HG03432 (cell line): Measurements from ENCODE around the gene FOXC1.

Experiments
- ATAC-seq: cut with Tn5 transposase; IDR thresholded peaks from one replicate; pipeline ENCODE4 v1.9.1; 2021; ENCODE audit warnings: mild to moderate bottlenecking, moderate library complexity; ENCODE audit not compliant: unreplicated experiment

Gene FOXC1

GRCh38 chr6:1640476-1640875 is 30.8 kb downstream of the FOXC1 start:
- ATAC-seq: no peak

DNA sequence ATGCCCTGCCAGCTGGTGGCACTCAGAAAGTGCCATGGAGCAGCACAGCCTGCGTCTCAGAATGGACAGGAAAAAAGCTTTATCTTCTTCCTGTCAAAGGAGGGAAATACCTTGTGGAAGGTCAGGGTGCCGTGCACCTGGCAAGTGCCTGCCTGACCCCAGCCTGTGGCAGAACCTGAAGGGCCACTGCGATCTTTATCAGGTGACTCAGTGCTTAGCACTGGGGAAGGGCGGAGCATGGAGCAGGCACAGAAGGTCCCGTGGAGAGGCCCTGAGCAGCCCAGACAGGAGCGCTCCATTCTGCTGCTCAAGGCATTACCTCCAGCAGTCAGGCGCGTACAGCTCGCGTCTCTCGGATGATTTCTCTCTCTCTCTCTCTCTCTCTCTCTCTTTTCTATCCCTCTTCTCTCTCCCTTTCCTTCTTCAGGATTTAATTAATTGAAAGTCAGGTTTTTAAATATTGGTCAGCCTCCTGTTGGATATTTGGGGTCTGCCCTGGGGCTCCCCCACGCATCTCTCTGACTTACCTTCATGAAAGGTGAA is 31.7 kb downstream of the FOXC1 start:
- no peak for ATAC-seq

GRCh38 chr6:1643111-1643510 is 33.4 kb downstream of the FOXC1 start:
- no peak for ATAC-seq

GRCh38 chr6:1643830-1644445 is 34.2 kb downstream of the FOXC1 start:
- ATAC-seq: no peak

DNA sequence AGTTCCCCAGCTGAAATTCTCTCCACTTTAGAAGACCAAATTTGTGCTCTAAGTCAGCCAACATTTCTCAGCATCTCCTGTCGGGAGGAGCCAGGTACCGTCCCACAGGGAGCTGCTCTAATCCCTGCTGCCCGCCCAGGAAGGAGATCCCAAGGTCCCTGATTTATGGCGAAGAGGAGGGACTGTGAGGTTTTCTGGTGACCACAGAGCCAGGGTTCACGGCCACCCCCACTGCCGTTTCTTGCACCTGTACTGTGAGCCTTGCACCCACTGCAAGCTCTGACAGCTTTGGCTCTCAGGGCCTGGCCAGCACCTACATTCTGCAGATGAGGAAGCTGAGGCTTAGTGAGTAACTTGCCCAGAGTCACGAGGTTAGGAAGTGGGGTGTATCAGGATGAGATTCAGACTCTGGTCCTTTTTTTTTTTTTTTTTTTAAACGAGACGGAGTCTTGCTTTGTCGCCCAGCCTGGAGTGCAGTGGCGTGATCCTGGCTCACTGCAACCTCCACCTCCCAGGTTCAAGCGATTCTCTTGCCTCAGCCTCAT is 34.9 kb downstream of the FOXC1 start:
- ATAC-seq: no peak

- no peak for ATAC-seq
Observed at GRCh38 chr6:1645466-1646185, 35.9 kb downstream of the FOXC1 start.

- ATAC-seq: no peak
Observed at GRCh38 chr6:1651362-1651761, 41.6 kb downstream of the FOXC1 start.

GRCh38 chr6:1652842-1653241 is 43.1 kb downstream of the FOXC1 start:
- no peak for ATAC-seq

DNA sequence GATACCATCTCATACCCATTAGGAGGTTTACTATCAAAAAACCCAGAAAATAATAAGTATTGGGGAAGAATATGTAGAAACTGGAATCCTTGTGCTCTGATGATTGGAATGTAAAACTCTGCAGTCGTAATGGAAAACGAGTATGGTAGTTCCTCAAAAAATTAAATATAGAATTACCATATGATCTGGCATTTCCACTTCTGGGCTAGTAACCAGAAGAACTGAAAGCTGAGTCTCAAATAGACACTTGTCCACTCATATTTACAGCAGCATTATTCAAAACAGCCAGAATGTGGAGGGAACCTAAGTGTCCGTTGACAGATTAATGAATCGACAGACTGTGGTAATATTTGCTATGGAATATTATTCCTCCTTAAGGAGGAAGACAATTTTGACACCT is 44.3 kb downstream of the FOXC1 start:
- no peak for ATAC-seq

GRCh38 chr6:1657116-1657770 is 47.5 kb downstream of the FOXC1 start:
- no peak for ATAC-seq

- ATAC-seq: no peak
Observed at GRCh38 chr6:1657771-1658165, 48.1 kb downstream of the FOXC1 start.

DNA sequence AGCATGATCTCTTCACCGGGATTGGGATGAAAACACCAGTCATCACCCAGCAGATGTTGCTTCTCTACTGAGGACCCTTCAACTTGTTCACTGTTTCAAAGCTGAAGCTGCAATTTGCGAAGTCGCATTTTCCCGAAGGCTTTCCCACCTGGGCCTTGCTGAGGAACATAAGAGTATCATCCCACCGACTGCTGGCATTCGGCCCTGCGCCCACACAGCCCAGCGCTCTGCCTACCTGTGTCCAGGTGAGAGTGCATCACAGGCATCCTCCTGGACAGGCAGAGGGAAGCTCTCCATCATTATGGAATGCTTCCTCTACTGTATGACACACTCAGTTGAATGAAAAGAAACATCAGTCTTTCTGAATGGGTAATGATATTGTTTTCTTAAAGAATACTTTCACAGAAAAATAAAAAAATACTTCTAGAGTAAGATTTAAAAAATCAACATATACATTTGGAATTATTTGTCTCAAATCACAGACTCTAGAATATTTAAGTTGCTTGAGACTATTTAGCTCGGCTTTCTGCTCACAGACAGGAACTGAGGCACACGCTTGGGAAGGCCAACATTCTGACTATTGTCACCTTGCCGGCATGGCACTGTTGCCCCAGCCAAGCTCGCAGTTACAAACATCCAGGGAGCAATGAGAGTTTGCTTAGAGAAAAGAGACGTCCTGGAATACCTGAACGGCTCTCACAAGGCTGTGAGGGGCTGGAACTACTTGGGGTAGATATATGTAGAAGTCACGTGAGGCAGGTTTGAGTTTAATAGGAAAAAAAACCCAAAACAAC is 48.7 kb downstream of the FOXC1 start:
- ATAC-seq: no peak

DNA sequence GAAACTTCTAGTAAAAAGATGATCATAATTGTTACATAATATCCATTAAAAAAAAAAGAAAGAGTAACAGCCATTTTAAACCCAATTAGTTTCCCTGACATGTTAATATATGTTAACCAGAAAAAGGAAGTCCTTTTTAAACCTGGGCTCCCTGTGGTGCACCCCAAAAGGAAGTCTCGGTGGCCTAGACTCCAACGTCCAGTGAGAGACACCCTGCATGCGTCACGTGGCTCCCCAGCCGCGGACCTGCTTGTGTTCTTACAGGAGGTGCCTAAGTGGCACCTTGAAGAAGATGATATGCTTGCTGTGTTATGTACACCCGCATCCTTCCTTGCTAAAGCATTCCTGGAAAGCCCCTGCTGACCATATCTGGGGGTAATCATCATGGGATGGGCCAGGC is 50.1 kb downstream of the FOXC1 start:
- ATAC-seq: no peak

DNA sequence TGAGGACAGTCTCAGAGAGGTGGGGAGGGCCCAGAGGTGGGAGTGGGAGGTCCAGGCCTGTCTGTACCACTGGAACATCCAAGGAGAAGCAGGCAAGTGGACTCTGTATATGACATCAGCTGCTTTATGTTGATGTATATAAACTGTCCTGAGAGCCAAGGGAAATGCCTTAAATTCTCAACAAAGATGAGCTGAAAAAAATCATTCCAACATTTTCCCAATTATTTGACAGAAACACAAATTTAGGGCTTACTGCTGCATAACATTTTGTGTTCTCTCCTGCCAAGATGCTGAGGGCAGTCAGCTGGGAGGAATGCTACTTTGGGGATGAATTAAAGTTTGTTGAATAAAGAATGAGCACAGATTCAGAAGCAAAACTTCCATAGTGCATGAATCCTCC is 52.8 kb downstream of the FOXC1 start:
- no peak for ATAC-seq
